Liver (tissue), 9 donors: ENCODE results near the gene TP53I3. TPM values are rescaled to one million over a fixed set of nuclear protein-coding genes. Genes with fewer than 3 reads are reported as not detected.

Experiments used
- DNase-seq: peaks from one replicate; pipeline ENCODE4 v3.0.0-alpha.2; 2017; ENCODE audit warnings: low spot score
- H3K27ac ChIP-seq, 2 donors: one replicate each; pipeline ENCODE4 v1.7.0; 2013; ENCODE audit warnings: inconsistent platforms in 2 of 2, low read length in 2 of 2, control low read depth in 1 of 2, low read depth in 1 of 2, mild to moderate bottlenecking in 1 of 2
- H3K27me3 ChIP-seq, 4 donors: one replicate each; pipeline versions ENCODE4 v1.6.1 to v1.7.0; 2013; ENCODE audit warnings: low read length in 3 of 4, inconsistent platforms in 1 of 4, mild to moderate bottlenecking in 1 of 4, moderate library complexity in 1 of 4; ENCODE audit not compliant: control insufficient read depth in 4 of 4, insufficient read depth in 4 of 4
- H3K36me3 ChIP-seq, 4 donors: one replicate each; pipeline versions ENCODE4 v1.6.1 to v1.7.0; 2013; ENCODE audit warnings: low read length in 3 of 4, mild to moderate bottlenecking in 3 of 4, low read depth in 1 of 4, moderate library complexity in 1 of 4; ENCODE audit not compliant: control insufficient read depth in 4 of 4, insufficient read depth in 3 of 4
- H3K4me1 ChIP-seq, 4 donors: one replicate each; pipeline versions ENCODE4 v1.6.1 to v1.7.0; 2013; ENCODE audit warnings: low read length in 3 of 4, mild to moderate bottlenecking in 3 of 4, moderate library complexity in 1 of 4; ENCODE audit not compliant: control insufficient read depth in 4 of 4, insufficient read depth in 4 of 4
- H3K4me3 ChIP-seq, 3 donors: one replicate each; pipeline versions ENCODE4 v1.6.1 to v1.7.0; 2013; ENCODE audit warnings: low read length in 3 of 3, control low read depth in 1 of 3, low read depth in 1 of 3, mild to moderate bottlenecking in 1 of 3
- H3K9ac ChIP-seq, 2 donors: one replicate each; pipeline ENCODE4 v1.7.0; 2013; ENCODE audit warnings: low read length in 2 of 2, mild to moderate bottlenecking in 2 of 2, moderate library complexity in 2 of 2, control low read depth in 1 of 2, low read depth in 1 of 2
- H3K9me3 ChIP-seq, 4 donors: one replicate each; pipeline versions ENCODE4 v1.6.1 to v1.7.0; 2013; ENCODE audit warnings: low read length in 3 of 4; ENCODE audit not compliant: control insufficient read depth in 4 of 4
- ATF3 ChIP-seq: IDR thresholded peaks from 2 replicates; pipeline ENCODE4 v1.6.1; 2016; ENCODE audit warnings: antibody characterized with exemption
- CTCF ChIP-seq: fragments of 150-350 bp; IDR thresholded peaks from 2 replicates; pipeline ENCODE4 v1.5.1; 2017; ENCODE audit warnings: improper control_type of control experiment, low read depth, low read length; ENCODE audit not compliant: missing input control
- EGR1 ChIP-seq, 2 donors: IDR thresholded peaks; 2 replicates each; pipeline ENCODE4 v1.6.1; 2016 to 2018; ENCODE audit warnings: antibody characterized with exemption in 2 of 2, low read depth in 2 of 2
- FOXA1 ChIP-seq: IDR thresholded peaks from 2 replicates; pipeline ENCODE4 v1.6.1; 2016; ENCODE audit warnings: antibody characterized with exemption
- FOXA2 ChIP-seq: IDR thresholded peaks from 2 replicates; pipeline ENCODE4 v1.6.1; 2016; ENCODE audit warnings: antibody characterized with exemption
- GABPA ChIP-seq, 2 donors: IDR thresholded peaks in 1 of 2; conservative IDR thresholded peaks in 1 of 2; 2 replicates each; pipeline ENCODE4 v1.6.1; 2016; ENCODE audit warnings: antibody characterized with exemption in 2 of 2, mild to moderate bottlenecking in 1 of 2, moderate library complexity in 1 of 2
- HNF4A ChIP-seq, 2 donors: conservative IDR thresholded peaks; 2 replicates each; pipeline ENCODE4 v1.6.1; 2016; ENCODE audit warnings: antibody characterized with exemption in 2 of 2, mild to moderate bottlenecking in 2 of 2
- HNF4G ChIP-seq: IDR thresholded peaks from 2 replicates; pipeline ENCODE4 v1.6.1; 2016; ENCODE audit warnings: antibody characterized with exemption
- JUND ChIP-seq, 2 donors: IDR thresholded peaks; 2 replicates each; pipeline ENCODE4 v1.6.1; 2016; ENCODE audit warnings: antibody characterized with exemption in 2 of 2
- MAX ChIP-seq: IDR thresholded peaks from 2 replicates; pipeline ENCODE4 v1.6.1; 2016; ENCODE audit warnings: antibody characterized with exemption
- NR2F2 ChIP-seq: IDR thresholded peaks from 2 replicates; pipeline ENCODE4 v1.6.1; 2016; ENCODE audit warnings: antibody characterized with exemption
- RAD21 ChIP-seq, 2 donors: IDR thresholded peaks; 2 replicates each; pipeline ENCODE4 v1.6.1; 2016; ENCODE audit warnings: antibody characterized with exemption in 2 of 2, mild to moderate bottlenecking in 2 of 2
- REST ChIP-seq: IDR thresholded peaks from 2 replicates; pipeline ENCODE4 v1.6.1; 2016; ENCODE audit warnings: antibody characterized with exemption, mild to moderate bottlenecking
- RXRA ChIP-seq, 2 donors: IDR thresholded peaks; 2 replicates each; pipeline ENCODE4 v1.6.1; 2017 to 2018; ENCODE audit warnings: antibody characterized with exemption in 2 of 2, mild to moderate bottlenecking in 1 of 2
- SP1 ChIP-seq: IDR thresholded peaks from 2 replicates; pipeline ENCODE4 v1.6.1; 2018; ENCODE audit warnings: antibody characterized with exemption, mild to moderate bottlenecking
- TAF1 ChIP-seq: conservative IDR thresholded peaks from 2 replicates; pipeline ENCODE4 v1.6.1; 2016; ENCODE audit warnings: antibody characterized with exemption, mild to moderate bottlenecking
- YY1 ChIP-seq: IDR thresholded peaks from 2 replicates; pipeline ENCODE4 v1.6.1; 2016; ENCODE audit warnings: antibody characterized with exemption, mild to moderate bottlenecking
- ZBTB33 ChIP-seq: IDR thresholded peaks from 2 replicates; pipeline ENCODE4 v1.6.1; 2016; ENCODE audit warnings: antibody characterized with exemption
- WGBS: extraction: QIAGEN DNeasy Blood & Tissue Kit; methylation state at CpG from one replicate; pipeline ENCODE4 v1.1.7; 2013; 5-methylcytosine and 5-hydroxymethylcytosine counted together
- polyA plus RNA-seq, 2 donors: library from polyadenylated mRNA; stranded (reverse) in 1 of 2; unstranded in 1 of 2; fragments of 200-250 nt in 1 of 2; fragments of >200 nt in 1 of 2; fragmentation: Nextera tagmentation in 1 of 2; extraction: Ambion mirVana in 1 of 2; gene quantifications; one replicate each; pipeline versions ENCODE4 v1.2.1 to v1.2.3, GENCODE V29; 2013 to 2015
- total RNA-seq, 2 donors: library from RNA; depleted of rRNA; stranded (reverse); fragments of >200 nt; gene quantifications; one replicate each; pipeline ENCODE4 v1.2.3, GENCODE V29; 2014
- donor health status: healthy.
- donor health status: healthy.
- donor health status: healthy.
- donor health status: healthy.
- donor health status: healthy.

Gene TP53I3
- total and polyA plus RNA-seq, 4 donors, result 6.6 to 19.5 (median 10.7) TPM

- no peaks in the 10 kb centered on the region for H3K36me3 ChIP-seq
- TF ChIP-seq GABPA (IDR thresholded peaks at IDR 0.05 in 1 of 2, conservative IDR thresholded peaks at IDR 0.05 in 1 of 2) (no peak), REST (no peak), YY1 (no peak), FOXA2 (no peak), RAD21 (IDR thresholded peaks at IDR 0.05) (no peak), HNF4G (no peak)
- no peak overlapping the region for H3K27ac ChIP-seq
- no peaks in the 10 kb centered on the region for H3K27me3 ChIP-seq
- no peaks in the 10 kb centered on the region for H3K9me3 ChIP-seq
- no peaks in the 10 kb centered on the region for H3K4me1 ChIP-seq
- H3K9ac ChIP-seq, result no peak overlapping the region
- H3K4me3 ChIP-seq, result no peak overlapping the region
- DNase-seq, result no peak
These were observed 22.2 kb upstream of the TP53I3 start for GRCh38 chr2:24106786-24107185.

GRCh38 chr2:24105816-24106215, 21.2 kb upstream of the TP53I3 start:
- no peak for TF ChIP-seq RXRA (IDR thresholded peaks at IDR 0.05)
- no peak for TF ChIP-seq CTCF
- no peak for TF ChIP-seq RAD21 (IDR thresholded peaks at IDR 0.05)
- TF ChIP-seq EGR1 (IDR thresholded peaks at IDR 0.05; ENCODE audit: low read depth in 2 of 2), result no peak
- no peak for TF ChIP-seq ATF3
- TF ChIP-seq MAX, result no peak
- no peak for TF ChIP-seq GABPA (IDR thresholded peaks at IDR 0.05 in 1 of 2, conservative IDR thresholded peaks at IDR 0.05 in 1 of 2)
- TF ChIP-seq YY1, result no peak
- TF ChIP-seq JUND (IDR thresholded peaks at IDR 0.05), result no peak
- no peak for TF ChIP-seq FOXA1
- TF ChIP-seq ZBTB33, result no peak
- TF ChIP-seq NR2F2, result no peak
- TF ChIP-seq REST, result no peak
- TF ChIP-seq HNF4A (conservative IDR thresholded peaks at IDR 0.05), result no peak
- TF ChIP-seq TAF1, result no peak
- TF ChIP-seq FOXA2, result no peak
- no peak for TF ChIP-seq SP1
- DNase-seq, result no peak
- H3K27ac ChIP-seq, result no peak overlapping the region
- no peaks in the 10 kb centered on the region for H3K9me3 ChIP-seq
- WGBS, result 49% methylated on average over 2 of the region's 2 CpGs
- no peak overlapping the region for H3K9ac ChIP-seq
- no peaks in the 10 kb centered on the region for H3K36me3 ChIP-seq
- no peaks in the 10 kb centered on the region for H3K4me1 ChIP-seq
- no peak overlapping the region for H3K4me3 ChIP-seq
- no peaks in the 10 kb centered on the region for H3K27me3 ChIP-seq
